ENCODE results near the gene ADIPOR2.

ADIPOR2 gene

GRCh38 chr12:1837541-1838204 is 146.8 kb downstream of the ADIPOR2 start:
- H3K9me3 ChIP-seq: no peaks in the 10 kb centered on the region
- TF ChIP-seq, protein P1, sequence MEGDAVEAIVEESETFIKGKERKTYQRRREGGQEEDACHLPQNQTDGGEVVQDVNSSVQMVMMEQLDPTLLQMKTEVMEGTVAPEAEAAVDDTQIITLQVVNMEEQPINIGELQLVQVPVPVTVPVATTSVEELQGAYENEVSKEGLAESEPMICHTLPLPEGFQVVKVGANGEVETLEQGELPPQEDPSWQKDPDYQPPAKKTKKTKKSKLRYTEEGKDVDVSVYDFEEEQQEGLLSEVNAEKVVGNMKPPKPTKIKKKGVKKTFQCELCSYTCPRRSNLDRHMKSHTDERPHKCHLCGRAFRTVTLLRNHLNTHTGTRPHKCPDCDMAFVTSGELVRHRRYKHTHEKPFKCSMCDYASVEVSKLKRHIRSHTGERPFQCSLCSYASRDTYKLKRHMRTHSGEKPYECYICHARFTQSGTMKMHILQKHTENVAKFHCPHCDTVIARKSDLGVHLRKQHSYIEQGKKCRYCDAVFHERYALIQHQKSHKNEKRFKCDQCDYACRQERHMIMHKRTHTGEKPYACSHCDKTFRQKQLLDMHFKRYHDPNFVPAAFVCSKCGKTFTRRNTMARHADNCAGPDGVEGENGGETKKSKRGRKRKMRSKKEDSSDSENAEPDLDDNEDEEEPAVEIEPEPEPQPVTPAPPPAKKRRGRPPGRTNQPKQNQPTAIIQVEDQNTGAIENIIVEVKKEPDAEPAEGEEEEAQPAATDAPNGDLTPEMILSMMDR (IDR thresholded peaks at IDR 0.05): no peak
- no peaks in the 10 kb centered on the region for H3K36me3 ChIP-seq
- peaks cover 38% of the 10 kb centered on the region for H3K27me3 ChIP-seq
- H3K4me3 ChIP-seq (ENCODE audit: low read depth in 1 of 2, low read length in 1 of 2): no peak overlapping the region
- peaks cover 3 to 6% of the 10 kb centered on the region in 2 experiments for H3K4me1 ChIP-seq (ENCODE audit: control insufficient read depth in 1 of 2, insufficient read depth in 1 of 2, low read depth in 1 of 2, low read length in 1 of 2)
- H3K27ac ChIP-seq: no peak overlapping the region

Data from neutrophil (primary cell).